Lung (tissue), 12 donors: ENCODE results near the gene G6PC3. TPM values are rescaled to one million over a fixed set of nuclear protein-coding genes. Genes with fewer than 3 reads are reported as not detected.
A peak's percentile ranks its signal among the peaks of the same experiment; 100 is the strongest.

ENCODE experiments used
- ATAC-seq: fragments of 200-7000 bp; cut with Tn5 transposase; one replicate; pipeline ENCODE4 v1.9.1; 2020; ENCODE audit warnings: moderate number of reproducible peaks; ENCODE audit not compliant: insufficient read depth, low FRiP score
- DNase-seq, 3 donors: peaks; one replicate each; pipeline ENCODE4 v3.0.0-alpha.2; 2013 to 2017
- H3K27ac ChIP-seq, 2 donors: one replicate each; pipeline ENCODE4 v1.5.1; 2013; ENCODE audit warnings: mild to moderate bottlenecking in 2 of 2, moderate library complexity in 2 of 2, control low read depth in 1 of 2, inconsistent platforms in 1 of 2, low read depth in 1 of 2, low read length in 1 of 2
- H3K27me3 ChIP-seq, 3 donors: one replicate each; pipeline ENCODE4 v1.5.1; 2013; ENCODE audit warnings: low read length in 2 of 3; ENCODE audit not compliant: control insufficient read depth in 3 of 3, insufficient read depth in 3 of 3
- H3K36me3 ChIP-seq, 4 donors: one replicate each; pipeline ENCODE4 v1.5.1; 2013; ENCODE audit warnings: low read length in 4 of 4, mild to moderate bottlenecking in 1 of 4, moderate library complexity in 1 of 4; ENCODE audit not compliant: control insufficient read depth in 4 of 4, insufficient read depth in 4 of 4
- H3K4me1 ChIP-seq, 5 donors: one replicate each; pipeline ENCODE4 v1.5.1; 2013; ENCODE audit warnings: low read length in 5 of 5, mild to moderate bottlenecking in 2 of 5, moderate library complexity in 1 of 5; ENCODE audit not compliant: control insufficient read depth in 5 of 5, insufficient read depth in 5 of 5
- H3K4me3 ChIP-seq: one replicate; pipeline ENCODE4 v1.5.1; 2013; ENCODE audit warnings: mild to moderate bottlenecking, control low read depth, moderate library complexity
- H3K9ac ChIP-seq, 2 donors: one replicate each; pipeline ENCODE4 v1.5.1; 2013; ENCODE audit warnings: low read length in 2 of 2, control low read depth in 1 of 2; ENCODE audit not compliant: insufficient read depth in 1 of 2
- H3K9me3 ChIP-seq, 4 donors: one replicate each; pipeline ENCODE4 v1.5.1; 2013; ENCODE audit warnings: low read length in 3 of 4, mild to moderate bottlenecking in 1 of 4, moderate library complexity in 1 of 4; ENCODE audit not compliant: control insufficient read depth in 4 of 4, insufficient read depth in 3 of 4
- WGBS, 2 donors: extraction: QIAGEN DNeasy Blood & Tissue Kit; methylation state at CpG; one replicate each; pipeline ENCODE4 v1.1.7; 2013; 5-methylcytosine and 5-hydroxymethylcytosine counted together
- polyA plus RNA-seq, 2 donors: library from polyadenylated mRNA; stranded (reverse); fragments of 200-250 nt; gene quantifications; one replicate each; pipeline ENCODE4 v1.2.1, GENCODE V29; 2013
- total RNA-seq, 2 donors: library from RNA; depleted of rRNA in 1 of 2; stranded (reverse); fragments of >200 nt in 1 of 2; gene quantifications; one replicate each; pipeline ENCODE4 v1.2.1, GENCODE V29; 2014 to 2021
- TF ChIP-seq, protein P1 (sequence below): IDR thresholded peaks from 2 replicates; pipeline ENCODE4 v1.5.1; 2012; ENCODE audit warnings: mild to moderate bottlenecking; ENCODE audit errors: control extremely low read depth, extremely low read depth
- donor health status: control.
- donor health status: control.
- donor health status: Bipolar disorder and iron deficiency.
- donor health status: healthy.
- donor health status: DM: yes; HTN: yes; CAD: no.

Gene G6PC3
- total and polyA plus RNA-seq, 4 donors = 21.2 to 87.4 (median 79.7) TPM

DNA sequence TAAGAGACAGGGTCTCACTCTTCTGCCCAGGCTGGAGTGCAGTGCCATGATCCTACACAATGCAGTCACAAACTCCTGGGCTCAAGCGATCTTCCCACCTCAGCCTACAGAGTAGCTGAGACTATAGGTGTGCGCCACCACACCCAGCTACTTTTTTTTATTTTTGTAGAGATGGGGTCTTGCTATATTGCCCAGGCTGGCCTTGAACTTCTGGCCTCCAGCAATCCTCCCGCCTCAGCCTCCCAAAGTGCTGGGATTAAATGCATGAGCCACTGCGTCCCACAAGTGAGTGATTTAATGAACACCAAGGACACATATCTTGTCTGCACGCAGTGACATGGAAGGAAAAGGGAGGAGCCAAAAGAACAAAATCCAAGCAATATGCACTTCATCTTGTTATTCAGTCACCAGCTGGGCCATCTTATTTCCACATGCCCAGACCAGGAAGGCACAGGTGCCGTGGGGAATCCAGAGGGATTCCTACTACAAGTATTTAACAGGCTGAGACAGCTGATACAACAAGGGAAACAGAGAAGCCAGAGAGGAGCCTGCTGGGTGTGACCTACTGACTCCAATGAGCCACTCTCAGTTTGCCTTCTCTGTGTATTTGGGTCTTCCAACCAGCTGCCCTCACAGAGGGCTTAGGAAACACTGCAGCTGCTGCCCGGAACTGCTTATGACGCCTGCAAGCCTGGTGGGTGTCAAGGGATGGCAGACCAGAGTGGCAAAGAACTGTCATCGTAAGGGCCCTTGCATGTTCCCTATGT is 21.1 kb upstream of the G6PC3 start:
- H3K27me3 ChIP-seq = no peaks in the 10 kb centered on the region
- H3K36me3 ChIP-seq = peaks cover 10 to 38% (median 14%) of the 10 kb centered on the region in 4 donors
- H3K4me1 ChIP-seq = peaks cover 2 to 14% (median 12%) of the 10 kb centered on the region in 5 donors
- TF ChIP-seq, protein P1, sequence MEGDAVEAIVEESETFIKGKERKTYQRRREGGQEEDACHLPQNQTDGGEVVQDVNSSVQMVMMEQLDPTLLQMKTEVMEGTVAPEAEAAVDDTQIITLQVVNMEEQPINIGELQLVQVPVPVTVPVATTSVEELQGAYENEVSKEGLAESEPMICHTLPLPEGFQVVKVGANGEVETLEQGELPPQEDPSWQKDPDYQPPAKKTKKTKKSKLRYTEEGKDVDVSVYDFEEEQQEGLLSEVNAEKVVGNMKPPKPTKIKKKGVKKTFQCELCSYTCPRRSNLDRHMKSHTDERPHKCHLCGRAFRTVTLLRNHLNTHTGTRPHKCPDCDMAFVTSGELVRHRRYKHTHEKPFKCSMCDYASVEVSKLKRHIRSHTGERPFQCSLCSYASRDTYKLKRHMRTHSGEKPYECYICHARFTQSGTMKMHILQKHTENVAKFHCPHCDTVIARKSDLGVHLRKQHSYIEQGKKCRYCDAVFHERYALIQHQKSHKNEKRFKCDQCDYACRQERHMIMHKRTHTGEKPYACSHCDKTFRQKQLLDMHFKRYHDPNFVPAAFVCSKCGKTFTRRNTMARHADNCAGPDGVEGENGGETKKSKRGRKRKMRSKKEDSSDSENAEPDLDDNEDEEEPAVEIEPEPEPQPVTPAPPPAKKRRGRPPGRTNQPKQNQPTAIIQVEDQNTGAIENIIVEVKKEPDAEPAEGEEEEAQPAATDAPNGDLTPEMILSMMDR = no peak
- WGBS, 2 donors = 96 to 97% methylated on average over 9 of the region's 9 CpGs
- no peak overlapping the region for H3K4me3 ChIP-seq
- no peaks in the 10 kb centered on the region for H3K9me3 ChIP-seq
- ATAC-seq (no peak), DNase-seq (no peak)
- H3K9ac ChIP-seq = no peak overlapping the region
- no peak overlapping the region for H3K27ac ChIP-seq

DNA sequence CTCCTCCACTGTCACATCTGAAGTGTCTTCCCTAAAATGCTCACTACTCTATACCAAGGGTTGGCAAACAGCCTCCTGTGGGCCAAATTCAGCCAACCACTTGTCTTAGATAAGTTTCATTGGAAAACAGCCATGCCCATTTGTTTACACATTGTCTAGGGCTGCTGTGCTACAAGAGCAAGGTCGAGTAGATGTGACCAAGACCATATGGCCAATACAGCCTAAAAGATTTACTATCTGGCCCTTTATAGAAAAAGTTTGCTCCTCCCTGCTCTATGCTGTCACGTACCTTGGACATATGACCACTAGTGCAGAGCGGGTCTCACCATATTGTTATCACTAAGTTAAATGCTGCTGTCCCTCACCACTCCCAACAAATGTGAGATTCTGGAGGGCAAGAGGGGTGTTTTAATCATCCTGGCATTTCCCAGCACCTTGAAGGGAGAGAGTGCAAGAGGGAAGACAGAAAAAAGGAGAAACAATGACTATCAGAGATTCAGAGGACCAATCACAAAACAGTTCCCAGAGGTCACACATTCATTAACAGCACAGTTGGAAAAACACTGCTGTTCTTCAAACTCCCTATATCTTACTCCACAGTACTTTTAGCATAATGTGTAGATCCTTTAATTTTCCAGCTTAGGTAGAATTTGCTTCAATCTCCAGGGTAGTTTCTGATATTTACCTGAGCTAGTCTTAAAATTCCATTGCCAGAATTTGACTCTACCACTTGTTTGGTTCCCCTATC is 17.2 kb upstream of the G6PC3 start:
- TF ChIP-seq, protein P1 = no peak
- peak in 1 of 3 donors; percentile 24 for DNase-seq
- Histone ChIP-seq H3K27me3 (no peaks in the 10 kb centered on the region), H3K4me1 (peaks cover 2 to 13% (median 9%) of the 10 kb centered on the region in 5 donors), H3K36me3 (peaks cover 10 to 43% (median 15%) of the 10 kb centered on the region in 4 donors), H3K9me3 (no peaks in the 10 kb centered on the region), H3K4me3 (no peak overlapping the region), H3K9ac (no peak overlapping the region), H3K27ac (no peak overlapping the region)
- 54 to 66% methylated on average over 3 of the region's 3 CpGs for WGBS, 2 donors
- ATAC-seq = no peak

DNA sequence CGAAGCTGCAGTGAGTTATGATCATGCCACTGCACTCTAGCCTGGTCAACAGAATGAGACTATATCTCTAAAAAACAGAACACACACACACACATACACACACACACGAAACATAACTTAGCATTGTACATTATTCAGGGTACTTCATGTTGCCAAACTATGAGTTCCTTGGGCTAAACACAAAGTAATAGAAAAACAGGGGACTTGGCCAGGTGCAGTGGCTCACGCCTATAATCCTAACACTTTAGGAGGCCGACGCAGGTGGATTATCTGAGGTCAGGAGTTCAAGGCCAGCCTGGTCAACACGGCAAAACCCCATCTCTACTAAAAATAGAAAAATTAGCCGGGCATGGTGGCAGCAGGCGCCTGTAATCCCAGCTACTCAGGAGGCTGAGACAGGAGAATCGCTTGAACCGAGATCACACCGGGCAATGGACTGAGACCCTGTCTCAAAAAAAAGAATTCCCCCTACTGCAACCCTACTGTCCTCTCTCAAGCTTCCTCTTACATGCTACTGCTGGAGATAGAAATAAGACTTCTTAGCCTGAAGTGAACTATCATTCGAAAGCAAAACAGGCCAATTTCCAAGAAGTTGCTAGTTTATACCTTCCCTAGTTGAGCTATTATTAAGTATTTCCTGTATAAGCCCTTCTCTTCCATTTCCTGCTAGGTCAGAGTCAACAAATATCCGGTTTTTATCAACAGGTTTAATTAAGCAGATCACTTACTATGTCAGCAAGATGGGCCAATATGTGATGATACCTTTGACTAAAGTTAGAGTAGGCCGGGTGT is 11.2 kb upstream of the G6PC3 start:
- peaks cover 0 to 21% (median 15%) of the 10 kb centered on the region in 4 donors for H3K36me3 ChIP-seq

More for the DNA sequence above, 11.2 kb upstream of the G6PC3 start:
- no peaks in the 10 kb centered on the region for H3K9me3 ChIP-seq
- no peaks in the 10 kb centered on the region for H3K27me3 ChIP-seq
- no peak overlapping the region for H3K4me3 ChIP-seq
- no peak for DNase-seq
- H3K27ac ChIP-seq = no peak overlapping the region
- no peak overlapping the region for H3K9ac ChIP-seq
- 88 to 90% methylated on average over 14 of the region's 14 CpGs for WGBS, 2 donors
- peaks cover 0 to 21% (median 0%) of the 10 kb centered on the region in 5 donors for H3K4me1 ChIP-seq
- ATAC-seq = no peak
- TF ChIP-seq, protein P1 = no peak
